Activated CD8-positive, alpha-beta memory T cell treated with anti-CD3 and anti-CD28 coated beads, Interleukin-2, amount 50 U/mL, for 4 hours (primary cell): ENCODE measurements around the gene MAP1LC3A.

Experiments
- DNase-seq: peaks from one replicate; pipeline ENCODE4 v3.0.0-alpha.2; 2020

The MAP1LC3A gene

DNA sequence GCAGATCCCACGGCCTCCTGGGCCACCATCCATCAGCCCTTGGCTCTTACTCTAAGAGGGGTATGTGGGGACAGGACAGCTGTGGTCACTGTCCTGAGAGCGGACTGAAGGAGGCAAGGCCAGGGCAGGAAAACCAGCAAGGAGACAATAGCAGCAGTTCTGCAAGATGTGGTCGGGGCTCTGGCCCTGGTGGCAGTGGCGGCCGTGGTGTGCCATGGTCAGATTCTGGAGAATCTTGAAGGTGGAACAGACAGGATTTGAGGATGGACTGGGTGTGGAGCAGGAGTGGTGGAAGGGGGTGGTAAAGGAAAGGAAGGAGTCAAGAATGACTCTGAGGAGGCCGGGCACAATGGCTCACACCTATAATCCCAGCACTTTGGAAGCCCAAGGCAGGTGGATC is 5.9 kb upstream of the MAP1LC3A start:
- DNase-seq, result no peak

GRCh38 chr20:34553366-34553867 is 5.1 kb upstream of the MAP1LC3A start:
- no peak for DNase-seq

GRCh38 chr20:34557936-34558319 is 590 bp upstream of the MAP1LC3A start:
- DNase-seq, result no peak

GRCh38 chr20:34559311-34560140 is 1.0 kb downstream of the MAP1LC3A start:
- DNase-seq, result peak; percentile 24

GRCh38 chr20:34560141-34560523 is 1.6 kb downstream of the MAP1LC3A start:
- no peak for DNase-seq

- no peak for DNase-seq
Observed at GRCh38 chr20:34560614-34561013, 2.1 kb downstream of the MAP1LC3A start.

DNA sequence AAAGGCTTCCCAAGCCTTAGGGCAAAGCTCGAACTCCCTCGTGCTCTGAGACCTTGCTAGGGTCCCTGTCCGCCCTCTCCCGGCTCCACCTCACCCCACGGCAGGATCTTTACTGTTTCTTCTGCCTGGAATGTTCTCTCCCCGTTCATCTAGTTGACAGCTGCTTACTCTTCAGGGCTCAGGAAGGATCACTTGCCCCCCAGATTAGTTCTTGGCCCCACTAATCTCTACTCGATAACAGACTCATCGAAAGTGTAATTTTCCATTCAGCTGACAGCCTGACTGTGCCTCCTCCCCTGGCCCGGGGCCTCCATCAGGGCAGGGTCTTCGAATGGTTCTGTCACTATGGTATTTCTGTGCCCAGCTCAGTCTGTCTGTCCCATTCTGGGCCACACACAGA is 3.1 kb downstream of the MAP1LC3A start:
- DNase-seq, result no peak

DNA sequence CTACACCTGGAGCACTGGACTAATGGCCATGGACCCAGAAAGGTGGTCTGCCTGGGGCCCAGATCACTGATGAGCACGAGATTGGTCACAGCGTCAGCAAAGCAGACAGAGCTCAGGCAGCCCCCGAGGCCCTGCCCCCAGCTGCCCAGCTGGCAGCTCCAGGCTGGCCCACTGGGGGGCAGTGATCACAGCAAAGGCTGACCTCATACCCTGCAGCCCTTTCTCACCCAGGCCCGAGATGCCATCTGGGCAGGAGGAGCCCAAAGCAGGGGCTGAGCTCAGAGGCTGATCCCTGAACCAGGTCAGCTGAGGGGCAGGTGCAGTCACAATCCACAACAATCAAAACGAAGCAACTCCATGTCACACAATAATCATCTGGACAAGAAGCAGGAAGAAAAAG is 4.1 kb downstream of the MAP1LC3A start:
- DNase-seq, result no peak

- no peak for DNase-seq
Observed at GRCh38 chr20:34564833-34565232, 6.3 kb downstream of the MAP1LC3A start.

DNA sequence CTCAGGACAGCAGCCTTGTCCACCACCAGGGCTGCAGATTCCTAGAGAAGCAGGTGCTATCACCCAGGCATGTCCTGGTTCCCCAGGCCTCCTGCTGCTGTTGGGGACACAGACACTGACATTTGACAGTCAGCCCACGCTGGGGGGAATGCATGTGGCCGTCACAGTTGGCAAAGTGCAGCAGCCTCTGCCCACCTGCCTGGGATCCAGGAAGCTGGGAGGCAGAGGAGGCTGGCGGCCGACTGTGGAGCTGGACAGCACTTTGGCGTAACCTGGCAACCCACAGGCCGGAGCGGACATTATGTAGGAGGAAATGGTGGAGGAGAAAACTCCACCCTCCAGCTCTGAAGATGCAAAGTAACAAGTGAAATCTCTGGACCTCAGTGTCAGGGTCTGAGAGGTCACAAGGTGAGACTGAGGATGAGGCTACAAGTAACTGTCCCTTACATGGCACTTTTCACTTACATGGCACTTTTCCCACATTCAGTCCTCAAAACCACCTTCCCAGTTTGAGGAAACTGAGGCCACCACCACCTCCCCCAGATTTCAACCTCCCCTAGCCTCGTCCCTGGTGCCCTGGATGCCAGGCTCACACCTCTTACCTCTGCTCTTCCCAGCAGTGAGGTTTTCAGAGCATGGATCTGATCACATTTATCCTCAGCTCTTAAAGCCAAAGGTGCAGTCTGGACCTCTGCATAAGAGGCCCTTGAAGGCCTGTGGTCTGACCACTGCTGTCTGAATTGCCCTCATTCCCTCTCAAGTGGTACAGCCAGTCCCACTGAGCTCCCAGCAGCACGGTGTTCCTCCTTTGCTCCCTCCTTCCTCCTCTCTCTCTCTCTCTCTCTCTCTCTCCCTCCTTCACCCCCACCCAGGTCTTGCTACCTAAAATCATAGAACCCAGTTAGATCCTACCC is 8.7 kb downstream of the MAP1LC3A start:
- no peak for DNase-seq

DNA sequence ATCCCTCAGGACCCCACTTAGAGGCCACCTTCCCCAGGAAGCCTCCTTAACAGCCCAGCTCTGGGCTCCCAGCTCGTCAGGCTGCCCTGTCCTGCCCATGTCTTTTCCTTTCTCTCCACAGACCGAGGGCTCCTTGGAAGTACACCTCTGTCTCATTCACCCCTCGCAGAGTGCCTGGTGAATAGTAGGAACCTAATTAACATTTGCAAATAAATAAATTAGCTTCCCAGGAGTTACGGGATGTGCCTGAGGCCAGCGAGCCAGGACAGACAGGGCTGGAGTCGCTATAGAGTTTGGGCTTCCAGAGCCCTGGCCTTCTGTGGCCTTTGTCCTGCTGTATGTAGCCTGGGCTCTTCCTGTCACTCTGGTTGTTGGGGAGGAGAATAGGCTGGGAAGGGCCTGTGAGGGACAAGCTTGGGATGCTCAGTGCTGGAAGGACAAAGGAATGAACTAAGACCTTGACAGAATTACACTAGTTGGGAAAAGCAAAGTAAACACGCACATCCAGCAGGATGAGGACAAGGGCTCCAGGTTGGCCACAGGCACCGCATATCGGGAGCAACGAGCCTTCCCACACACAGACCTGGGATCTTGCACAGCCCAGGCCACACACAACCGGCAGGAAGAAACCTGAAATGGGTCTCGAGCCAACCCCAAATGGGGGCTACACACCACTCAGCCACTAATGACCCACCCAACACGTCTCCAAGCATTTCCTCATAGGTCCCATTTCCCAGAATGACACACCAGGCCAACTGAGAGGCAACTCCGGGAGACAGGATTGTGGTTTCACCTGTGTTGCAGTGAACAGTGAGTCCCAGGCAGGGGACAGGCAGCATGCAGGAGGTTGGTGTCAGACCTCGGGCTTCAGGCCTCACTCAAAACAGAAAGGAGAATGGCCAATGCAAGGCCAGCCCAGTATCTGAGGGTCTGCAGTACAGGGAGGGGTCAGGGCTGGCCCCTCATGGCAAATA is 9.7 kb downstream of the MAP1LC3A start:
- peak; percentile 3 for DNase-seq

DNA sequence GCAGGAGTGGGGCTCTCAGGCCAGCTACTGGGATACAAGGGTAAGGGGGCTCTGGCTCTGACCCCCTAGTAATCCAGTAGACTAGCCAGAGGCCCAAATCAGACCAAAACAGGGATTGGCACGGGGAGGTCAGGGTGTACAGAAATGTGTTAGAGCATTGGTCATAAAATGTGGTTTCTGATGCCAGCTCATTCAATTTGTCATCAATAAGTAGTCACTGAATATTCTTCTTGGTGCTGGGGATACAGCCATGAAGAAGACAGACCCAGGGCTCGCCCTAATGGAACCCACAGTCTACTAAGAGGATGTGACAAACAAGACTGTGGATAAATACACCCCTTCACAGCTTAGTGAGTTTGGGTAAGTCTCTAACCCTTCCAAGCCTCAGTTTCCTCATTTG is 11.1 kb downstream of the MAP1LC3A start:
- no peak for DNase-seq

DNA sequence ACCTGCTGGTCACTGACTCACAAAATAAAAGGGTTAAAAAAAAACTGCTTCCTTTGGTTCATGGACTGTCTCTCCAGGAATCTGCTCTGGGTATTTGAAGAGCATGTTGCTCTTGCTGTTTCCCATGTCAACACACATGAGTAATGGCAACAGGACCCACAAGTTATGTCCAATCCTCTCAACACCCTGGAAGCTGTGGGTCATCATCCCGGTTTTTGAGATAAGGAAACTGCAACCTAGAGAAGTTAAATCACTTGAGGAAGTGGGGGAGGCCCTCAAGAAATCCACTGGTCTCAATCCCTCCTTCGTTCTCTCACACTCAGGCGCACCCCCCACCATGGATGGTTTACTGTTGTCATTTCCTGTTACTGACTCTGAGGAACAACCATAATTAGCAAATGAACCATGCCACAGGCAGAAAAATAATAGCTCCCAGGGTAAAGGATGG is 12.4 kb downstream of the MAP1LC3A start:
- peak; percentile 3 for DNase-seq

GRCh38 chr20:34571753-34572152 is 13.2 kb downstream of the MAP1LC3A start:
- no peak for DNase-seq

DNA sequence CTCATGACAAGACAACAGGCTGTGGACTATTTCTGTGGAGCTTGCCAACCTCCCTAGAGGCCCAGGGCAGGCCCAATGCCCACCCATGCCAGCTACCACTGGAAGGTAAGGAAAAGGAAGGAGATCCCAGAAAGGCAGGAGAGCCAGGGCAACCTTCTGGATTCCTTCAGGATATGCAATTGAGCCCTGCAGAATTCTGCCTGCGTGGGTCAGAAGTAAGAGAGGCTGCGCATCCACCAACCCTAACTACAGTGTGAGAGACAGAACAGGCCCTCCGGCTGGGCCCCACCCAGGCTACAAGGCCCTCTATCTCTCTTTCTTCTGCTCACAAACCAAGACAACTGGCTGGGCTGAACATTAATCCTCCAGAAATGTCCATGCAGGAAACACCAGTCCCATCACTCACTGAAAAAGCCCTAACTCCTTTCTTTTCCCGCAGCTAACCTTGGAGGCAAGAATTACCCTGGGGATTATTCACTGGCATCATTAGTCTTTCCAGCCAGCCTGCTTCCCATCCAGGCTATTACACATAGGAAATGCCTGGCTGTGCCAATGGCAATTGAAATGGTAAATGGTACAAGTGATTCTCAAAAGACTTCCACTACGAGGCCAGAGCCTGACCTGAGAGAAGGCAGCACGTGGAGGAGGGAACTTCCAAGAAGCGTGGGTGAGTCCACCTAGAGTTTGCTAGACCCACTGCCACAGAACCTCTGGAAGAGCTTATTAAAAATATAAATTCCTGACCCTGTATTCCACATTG is 15.2 kb downstream of the MAP1LC3A start:
- DNase-seq, result no peak

DNA sequence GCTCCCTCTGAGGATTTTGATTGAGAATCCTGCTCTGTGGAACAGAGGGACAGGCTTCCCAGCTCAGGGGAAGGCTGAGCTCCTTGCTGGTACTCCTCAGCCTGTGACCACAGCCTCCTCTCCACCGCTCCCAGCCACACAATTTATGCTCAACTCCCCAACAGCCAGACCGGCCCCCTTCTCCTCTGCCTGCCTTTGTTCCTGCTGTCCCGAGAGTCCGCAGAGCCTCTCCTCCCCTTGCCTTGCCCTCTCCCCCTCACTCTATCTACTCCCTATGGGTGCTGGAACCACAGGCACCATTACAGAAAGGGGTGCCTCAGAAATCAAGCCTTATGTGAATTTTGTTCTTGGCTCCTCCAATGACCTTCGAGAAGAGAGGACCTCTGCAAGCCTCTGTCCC is 15.9 kb downstream of the MAP1LC3A start:
- no peak for DNase-seq

GRCh38 chr20:34574861-34575260 is 16.3 kb downstream of the MAP1LC3A start:
- DNase-seq, result no peak

- DNase-seq, result no peak
Observed at GRCh38 chr20:34575271-34575670, 16.8 kb downstream of the MAP1LC3A start.

GRCh38 chr20:34575756-34576155 is 17.2 kb downstream of the MAP1LC3A start:
- DNase-seq, result no peak

- no peak for DNase-seq
Observed at GRCh38 chr20:34577061-34577460, 18.5 kb downstream of the MAP1LC3A start.

DNA sequence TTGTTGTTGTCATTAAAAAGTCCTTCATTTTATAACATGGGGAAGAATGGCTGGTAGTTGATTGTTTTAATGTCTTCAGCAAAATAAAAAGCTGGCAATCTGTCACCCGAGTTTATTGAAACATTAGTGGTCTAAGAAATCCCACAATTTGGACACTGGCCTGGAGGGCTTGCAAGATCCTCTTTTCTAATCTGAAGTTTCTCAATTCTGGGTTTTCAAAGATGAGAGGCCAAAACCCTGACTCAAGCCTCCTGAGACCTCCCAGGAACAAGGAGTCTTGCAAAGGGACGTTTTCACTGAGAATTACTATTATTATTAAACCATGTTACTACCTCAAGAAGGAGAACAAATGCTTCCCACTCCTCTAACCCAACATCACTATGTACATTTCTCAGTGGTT is 19.5 kb downstream of the MAP1LC3A start:
- DNase-seq, result no peak

- no peak for DNase-seq
Observed at GRCh38 chr20:34578521-34578920, 20.0 kb downstream of the MAP1LC3A start.
